ENCODE measurements around the gene GTF2H4. TPM values are rescaled to one million over a fixed set of nuclear protein-coding genes. Genes with fewer than 3 reads are reported as not detected.
"Not testable (repeated sequence)": the region's sequence is repeated elsewhere in the genome, so short reads cannot be mapped to it uniquely, and the experiment has no call there.

The GTF2H4 gene
- polyA plus RNA-seq, 4 donors, result 21.5 to 22.3 (median 22.1) TPM

GRCh38 chr6:30907290-30907757, 683 bp upstream of the GTF2H4 start:
- Histone ChIP-seq H3K36me3 (ENCODE audit: control insufficient read depth in 3 of 3, insufficient read depth in 2 of 3, low read depth in 1 of 3, low read length in 3 of 3) (peaks cover 0 to 23% (median 2%) of the 10 kb centered on the region in 3 donors), H3K4me1 (ENCODE audit: control insufficient read depth in 3 of 3, insufficient read depth in 2 of 3, low read depth in 1 of 3, low read length in 2 of 3) (peaks cover 0 to 10% (median 3%) of the 10 kb centered on the region in 3 donors), H3K4me3 (ENCODE audit: low read depth in 1 of 3, low read length in 3 of 3) (peak overlapping the region in 2 of 3 donors; percentile 68 to 73), H3K27ac (ENCODE audit: low read depth in 1 of 3, low read length in 2 of 3) (peak overlapping the region in 2 of 3 donors; percentile 60 to 64)
- H3K9me3 ChIP-seq (ENCODE audit: control insufficient read depth in 2 of 2, insufficient read depth in 1 of 2, low read depth in 1 of 2, low read length in 1 of 2); H3K27me3 ChIP-seq (ENCODE audit: control insufficient read depth in 3 of 3, insufficient read depth in 3 of 3, low read length in 3 of 3); FAIRE-seq: not testable (repeated sequence)
- peak; percentile 69 to 73 for DNase-seq
- WGBS, 3 donors, result 8 to 35% (median 24%) methylated on average over 16 of the region's 16 CpGs

GRCh38 chr6:30908700-30909099, 693 bp downstream of the GTF2H4 start:
- Histone ChIP-seq H3K9me3 (ENCODE audit: control insufficient read depth in 2 of 2, insufficient read depth in 1 of 2, low read depth in 1 of 2, low read length in 1 of 2) (no peaks in the 10 kb centered on the region), H3K4me3 (ENCODE audit: low read depth in 1 of 3, low read length in 3 of 3) (peak overlapping the region in 2 of 3 donors; percentile 68 to 73), H3K27me3 (ENCODE audit: control insufficient read depth in 3 of 3, insufficient read depth in 3 of 3, low read length in 3 of 3) (no peaks in the 10 kb centered on the region), H3K4me1 (ENCODE audit: control insufficient read depth in 3 of 3, insufficient read depth in 2 of 3, low read depth in 1 of 3, low read length in 2 of 3) (peaks cover 0 to 17% (median 3%) of the 10 kb centered on the region in 3 donors), H3K36me3 (ENCODE audit: control insufficient read depth in 3 of 3, insufficient read depth in 2 of 3, low read depth in 1 of 3, low read length in 3 of 3) (peaks cover 0 to 32% (median 2%) of the 10 kb centered on the region in 3 donors), H3K27ac (ENCODE audit: low read depth in 1 of 3, low read length in 2 of 3) (no peak overlapping the region)
- FAIRE-seq (no peak), DNase-seq (no peak)
- WGBS, 3 donors, result 20 to 32% (median 27%) methylated on average over 2 of the region's 2 CpGs

- Histone ChIP-seq H3K4me1 (ENCODE audit: control insufficient read depth in 3 of 3, insufficient read depth in 2 of 3, low read depth in 1 of 3, low read length in 2 of 3) (peaks cover 0 to 26% (median 3%) of the 10 kb centered on the region in 3 donors), H3K36me3 (ENCODE audit: control insufficient read depth in 3 of 3, insufficient read depth in 2 of 3, low read depth in 1 of 3, low read length in 3 of 3) (peaks cover 0 to 35% (median 2%) of the 10 kb centered on the region in 3 donors)
- not testable (repeated sequence) for DNase-seq; FAIRE-seq; H3K27me3 ChIP-seq (ENCODE audit: control insufficient read depth in 3 of 3, insufficient read depth in 3 of 3, low read length in 3 of 3); H3K27ac ChIP-seq (ENCODE audit: low read depth in 1 of 3, low read length in 2 of 3); H3K4me3 ChIP-seq (ENCODE audit: low read depth in 1 of 3, low read length in 3 of 3); H3K9me3 ChIP-seq (ENCODE audit: control insufficient read depth in 2 of 2, insufficient read depth in 1 of 2, low read depth in 1 of 2, low read length in 1 of 2)
- 92 to 93% (median 92%) methylated on average over 12 of the region's 12 CpGs for WGBS, 3 donors
These were observed 2.5 kb downstream of the GTF2H4 start for GRCh38 chr6:30910473-30910872.

GRCh38 chr6:30912746-30913520, 4.9 kb downstream of the GTF2H4 start:
- H3K27me3 ChIP-seq (ENCODE audit: control insufficient read depth in 3 of 3, insufficient read depth in 3 of 3, low read length in 3 of 3), result no peaks in the 10 kb centered on the region
- DNase-seq, result no peak
- H3K36me3 ChIP-seq (ENCODE audit: control insufficient read depth in 3 of 3, insufficient read depth in 2 of 3, low read depth in 1 of 3, low read length in 3 of 3), result peaks cover 0 to 55% (median 5%) of the 10 kb centered on the region in 3 donors

GRCh38 chr6:30913721-30914075, 5.7 kb downstream of the GTF2H4 start:
- Histone ChIP-seq H3K9me3 (ENCODE audit: control insufficient read depth in 2 of 2, insufficient read depth in 1 of 2, low read depth in 1 of 2, low read length in 1 of 2) (no peaks in the 10 kb centered on the region), H3K27ac (ENCODE audit: low read depth in 1 of 3, low read length in 2 of 3) (peak overlapping the region; percentile 90 to 97 (median 91)), H3K4me3 (ENCODE audit: low read depth in 1 of 3, low read length in 3 of 3) (peak overlapping the region; percentile 51 to 74 (median 60)), H3K27me3 (ENCODE audit: control insufficient read depth in 3 of 3, insufficient read depth in 3 of 3, low read length in 3 of 3) (no peaks in the 10 kb centered on the region), H3K36me3 (ENCODE audit: control insufficient read depth in 3 of 3, insufficient read depth in 2 of 3, low read depth in 1 of 3, low read length in 3 of 3) (peaks cover 0 to 58% (median 10%) of the 10 kb centered on the region in 3 donors), H3K4me1 (ENCODE audit: control insufficient read depth in 3 of 3, insufficient read depth in 2 of 3, low read depth in 1 of 3, low read length in 2 of 3) (peaks cover 0 to 31% (median under 1%) of the 10 kb centered on the region in 3 donors)
- FAIRE-seq (no peak), DNase-seq (no peak)
- WGBS, 3 donors, result 1 to 7% (median 2%) methylated on average over 31 of the region's 31 CpGs

More at GRCh38 chr6:30912746-30913520, 4.9 kb downstream of the GTF2H4 start:
- peaks cover 0 to 34% (median 3%) of the 10 kb centered on the region in 3 donors for H3K4me1 ChIP-seq (ENCODE audit: control insufficient read depth in 3 of 3, insufficient read depth in 2 of 3, low read depth in 1 of 3, low read length in 2 of 3)
- WGBS, 3 donors, result 78 to 85% (median 78%) methylated on average over 8 of the region's 8 CpGs
- FAIRE-seq, result no peak
- H3K4me3 ChIP-seq (ENCODE audit: low read depth in 1 of 3, low read length in 3 of 3), result no peak overlapping the region
- H3K9me3 ChIP-seq (ENCODE audit: control insufficient read depth in 2 of 2, insufficient read depth in 1 of 2, low read depth in 1 of 2, low read length in 1 of 2), result no peaks in the 10 kb centered on the region
- H3K27ac ChIP-seq (ENCODE audit: low read depth in 1 of 3, low read length in 2 of 3), result peak overlapping the region in 2 of 3 donors; percentile 91 to 97

- H3K4me3 ChIP-seq (ENCODE audit: low read depth in 1 of 3, low read length in 3 of 3), result peak within 1 kb of the TSS; percentile 51 to 74 (median 74)
- peaks cover 0 to 63% (median 12%) of the 10 kb centered on the region in 3 donors for H3K36me3 ChIP-seq (ENCODE audit: control insufficient read depth in 3 of 3, insufficient read depth in 2 of 3, low read depth in 1 of 3, low read length in 3 of 3)
- peaks cover 0 to 25% (median 0%) of the 10 kb centered on the region in 3 donors for H3K4me1 ChIP-seq (ENCODE audit: control insufficient read depth in 3 of 3, insufficient read depth in 2 of 3, low read depth in 1 of 3, low read length in 2 of 3)
- peak within 1 kb of the TSS; percentile 90 to 97 (median 92) for H3K27ac ChIP-seq (ENCODE audit: low read depth in 1 of 3, low read length in 2 of 3)
- FAIRE-seq (no peak), DNase-seq (peak; percentile 96 to 99)
- WGBS, 3 donors, result 0 to 1% (median 1%) methylated on average over 26 to 52 of the region's 52 CpGs
- H3K27me3 ChIP-seq (ENCODE audit: control insufficient read depth in 3 of 3, insufficient read depth in 3 of 3, low read length in 3 of 3), result no peaks in the 10 kb centered on the region
- H3K9me3 ChIP-seq (ENCODE audit: control insufficient read depth in 2 of 2, insufficient read depth in 1 of 2, low read depth in 1 of 2, low read length in 1 of 2), result no peaks in the 10 kb centered on the region
These were observed 6.3 kb downstream of the GTF2H4 start, which contains the start of gene VARS2 for GRCh38 chr6:30914076-30914853. TSS of gene VARS2 (plus strand) at chr6:30914238. CDS start at chr6:30914837, 599 bp downstream.

- Histone ChIP-seq H3K27ac (ENCODE audit: low read depth in 1 of 3, low read length in 2 of 3) (peak overlapping the region; percentile 77 to 92 (median 91)), H3K36me3 (ENCODE audit: control insufficient read depth in 3 of 3, insufficient read depth in 2 of 3, low read depth in 1 of 3, low read length in 3 of 3) (peaks cover 0 to 67% (median 19%) of the 10 kb centered on the region in 3 donors), H3K4me3 (ENCODE audit: low read depth in 1 of 3, low read length in 3 of 3) (peak overlapping the region in 2 of 3 donors; percentile 74), H3K9me3 (ENCODE audit: control insufficient read depth in 2 of 2, insufficient read depth in 1 of 2, low read depth in 1 of 2, low read length in 1 of 2) (no peaks in the 10 kb centered on the region), H3K4me1 (ENCODE audit: control insufficient read depth in 3 of 3, insufficient read depth in 2 of 3, low read depth in 1 of 3, low read length in 2 of 3) (peaks cover 0 to 24% (median 0%) of the 10 kb centered on the region in 3 donors), H3K27me3 (ENCODE audit: control insufficient read depth in 3 of 3, insufficient read depth in 3 of 3, low read length in 3 of 3) (no peaks in the 10 kb centered on the region)
- DNase-seq, result peak; percentile 26 to 54
- WGBS, 3 donors, result 14 to 52% (median 20%) methylated on average over 17 of the region's 17 CpGs
- no peak for FAIRE-seq
These were observed 7.0 kb downstream of the GTF2H4 start for GRCh38 chr6:30914854-30915590.

Measured in small intestine (tissue), 7 donors.